LHCN-M2 (cell line): ENCODE measurements around the gene TMEM253. TPM values are rescaled to one million over a fixed set of nuclear protein-coding genes. Genes with fewer than 3 reads are reported as not detected.
A peak's percentile ranks its signal among the peaks of the same experiment; 100 is the strongest.

Experiments used
- DNase-seq: peaks from one replicate; pipeline ENCODE4 v3.0.0-alpha.2; 2012; ENCODE audit warnings: low read depth
- polyA plus RNA-seq: library from polyadenylated mRNA; unstranded; fragments of >200 nt; gene quantifications from one replicate; pipeline ENCODE4 v1.2.1, GENCODE V29; 2012; ENCODE audit warnings: missing spikeins
- total RNA-seq: library from RNA; depleted of rRNA; stranded (reverse); fragments of >200 nt; gene quantifications from 2 replicates; pipeline ENCODE4 v1.2.3, GENCODE V29; 2014; rRNA removed

The TMEM253 gene
- total RNA-seq = 0.13 TPM in 1 of 2 replicates, not detected in the other
- 0.28 TPM for polyA plus RNA-seq

GRCh38 chr14:21100931-21101330 is at the start of gene TMEM253:
TSS of gene TMEM253 (plus strand) at chr14:21101066. CDS start at chr14:21101344, 278 bp downstream.
- DNase-seq = no peak

GRCh38 chr14:21053184-21054122 is 47.4 kb upstream of the TMEM253 start:
- DNase-seq = no peak

- no peak for DNase-seq
These were observed 46.6 kb upstream of the TMEM253 start for GRCh38 chr14:21054123-21054767.

- DNase-seq = no peak
These were observed 46.1 kb upstream of the TMEM253 start for GRCh38 chr14:21054768-21055145.

GRCh38 chr14:21055432-21056117 is 45.3 kb upstream of the TMEM253 start:
- no peak for DNase-seq

GRCh38 chr14:21056520-21057163 is 44.2 kb upstream of the TMEM253 start:
- peak; percentile 36 for DNase-seq

GRCh38 chr14:21057803-21058675 is 42.8 kb upstream of the TMEM253 start, which contains the start of gene RNASE8:
TSS of gene RNASE8 (plus strand) at chr14:21057822. CDS start at chr14:21057893, 71 bp downstream.
- DNase-seq = peak; percentile 26

- DNase-seq = no peak
These were observed 42.0 kb upstream of the TMEM253 start for GRCh38 chr14:21058903-21059302.

- DNase-seq = no peak
These were observed 40.8 kb upstream of the TMEM253 start for GRCh38 chr14:21059842-21060613.

GRCh38 chr14:21060614-21061346 is 40.1 kb upstream of the TMEM253 start:
- no peak for DNase-seq

GRCh38 chr14:21061347-21061668 is 39.6 kb upstream of the TMEM253 start:
- DNase-seq = no peak

- peak; percentile 65 for DNase-seq
These were observed 37.4 kb upstream of the TMEM253 start for GRCh38 chr14:21063479-21063878.

- no peak for DNase-seq
These were observed 33.9 kb upstream of the TMEM253 start for GRCh38 chr14:21066882-21067502.

- peak; percentile 38 for DNase-seq
These were observed 32.1 kb upstream of the TMEM253 start for GRCh38 chr14:21068521-21069387.

- peak; percentile 20 for DNase-seq
These were observed 31.3 kb upstream of the TMEM253 start for GRCh38 chr14:21069388-21070082.

- DNase-seq = peak; percentile 40
These were observed 30.7 kb upstream of the TMEM253 start, which contains the start of gene ARHGEF40 for GRCh38 chr14:21070083-21070609. TSS of gene ARHGEF40 (plus strand) at chr14:21070304. CDS start at chr14:21070397, 93 bp downstream.
